GM18526 (cell line): ENCODE measurements around the gene ENO3.
A peak's percentile ranks its signal among the peaks of the same experiment; 100 is the strongest.

Experiments
- POLR2A ChIP-seq: IDR thresholded peaks from 3 replicates; pipeline ENCODE4 v1.6.1; 2011; ENCODE audit not compliant: insufficient read length; ENCODE audit errors: extremely low read depth

Gene ENO3

GRCh38 chr17:4973256-4974114 is 22.6 kb downstream of the ENO3 start:
- no peak for TF ChIP-seq POLR2A

- TF ChIP-seq POLR2A: no peak
These were observed 23.3 kb downstream of the ENO3 start for GRCh38 chr17:4974115-4974670.

DNA sequence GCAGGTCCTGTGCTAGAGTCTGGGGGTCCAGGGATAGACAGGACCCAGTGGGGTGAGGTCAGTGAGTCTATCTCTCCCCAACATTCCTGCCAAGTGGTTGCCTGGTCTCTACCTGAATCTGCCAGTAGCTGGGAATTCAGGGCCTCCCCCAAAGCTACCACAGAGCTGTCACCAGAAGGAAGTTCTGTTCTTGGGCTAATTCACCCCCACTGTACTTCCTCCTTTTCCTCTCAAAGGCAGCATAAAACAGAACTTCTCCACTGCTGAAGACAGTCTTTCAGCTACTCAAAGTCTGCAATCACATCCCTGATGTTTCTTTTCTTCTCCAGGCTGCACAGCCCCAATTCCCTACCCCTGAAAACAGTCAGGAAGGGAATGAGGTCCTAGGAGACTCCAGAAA is 27.8 kb downstream of the ENO3 start:
- TF ChIP-seq POLR2A: no peak

DNA sequence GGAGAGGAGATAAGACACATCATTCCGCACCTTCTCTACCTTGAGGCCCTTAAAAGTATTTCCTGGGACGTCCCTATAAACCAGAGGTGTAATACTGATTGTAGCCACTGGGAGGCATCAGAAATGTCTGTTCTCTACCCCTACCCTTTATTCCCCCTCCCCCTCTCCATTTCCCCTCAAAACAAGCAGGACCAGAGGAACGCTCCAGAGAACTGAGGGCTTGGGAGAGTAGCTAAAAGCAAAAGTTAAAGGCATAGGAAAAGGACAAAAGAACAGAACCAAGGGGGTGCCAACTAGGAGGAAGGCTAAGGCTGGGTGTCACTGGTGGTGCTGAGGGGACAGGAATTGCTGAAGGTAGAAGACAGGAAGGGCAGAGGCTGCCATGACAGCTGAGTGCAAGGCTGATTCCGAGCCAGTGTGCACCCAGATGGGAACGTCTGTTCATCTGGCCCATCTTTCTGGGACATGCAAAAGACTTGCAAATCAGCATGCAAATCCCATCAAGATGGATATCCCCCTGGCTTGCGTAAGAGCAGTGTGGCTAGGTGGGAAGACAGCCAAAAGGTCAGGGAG is 29.8 kb downstream of the ENO3 start:
- TF ChIP-seq POLR2A: no peak

- no peak for TF ChIP-seq POLR2A
These were observed 31.4 kb downstream of the ENO3 start for GRCh38 chr17:4982305-4982704.

DNA sequence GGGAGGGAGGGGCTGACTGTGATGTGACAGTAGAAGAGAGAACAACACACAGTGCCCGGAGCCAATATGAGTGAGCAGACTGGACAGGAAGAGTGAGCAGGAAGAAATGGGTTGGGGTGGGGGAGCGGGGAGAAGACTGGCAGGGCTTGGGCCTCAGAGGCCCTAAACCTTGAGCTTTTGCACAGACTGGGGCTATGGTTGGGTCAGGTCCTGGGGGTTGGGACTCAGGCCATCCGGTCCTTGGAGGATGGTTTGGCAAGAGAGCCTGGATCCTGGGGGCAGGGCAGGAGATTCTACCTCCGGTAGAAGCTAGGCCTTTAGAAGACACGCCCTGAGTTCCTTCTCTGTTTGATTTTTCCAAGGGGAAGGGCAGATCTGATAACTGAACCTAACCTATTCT is 35.5 kb downstream of the ENO3 start:
- no peak for TF ChIP-seq POLR2A

DNA sequence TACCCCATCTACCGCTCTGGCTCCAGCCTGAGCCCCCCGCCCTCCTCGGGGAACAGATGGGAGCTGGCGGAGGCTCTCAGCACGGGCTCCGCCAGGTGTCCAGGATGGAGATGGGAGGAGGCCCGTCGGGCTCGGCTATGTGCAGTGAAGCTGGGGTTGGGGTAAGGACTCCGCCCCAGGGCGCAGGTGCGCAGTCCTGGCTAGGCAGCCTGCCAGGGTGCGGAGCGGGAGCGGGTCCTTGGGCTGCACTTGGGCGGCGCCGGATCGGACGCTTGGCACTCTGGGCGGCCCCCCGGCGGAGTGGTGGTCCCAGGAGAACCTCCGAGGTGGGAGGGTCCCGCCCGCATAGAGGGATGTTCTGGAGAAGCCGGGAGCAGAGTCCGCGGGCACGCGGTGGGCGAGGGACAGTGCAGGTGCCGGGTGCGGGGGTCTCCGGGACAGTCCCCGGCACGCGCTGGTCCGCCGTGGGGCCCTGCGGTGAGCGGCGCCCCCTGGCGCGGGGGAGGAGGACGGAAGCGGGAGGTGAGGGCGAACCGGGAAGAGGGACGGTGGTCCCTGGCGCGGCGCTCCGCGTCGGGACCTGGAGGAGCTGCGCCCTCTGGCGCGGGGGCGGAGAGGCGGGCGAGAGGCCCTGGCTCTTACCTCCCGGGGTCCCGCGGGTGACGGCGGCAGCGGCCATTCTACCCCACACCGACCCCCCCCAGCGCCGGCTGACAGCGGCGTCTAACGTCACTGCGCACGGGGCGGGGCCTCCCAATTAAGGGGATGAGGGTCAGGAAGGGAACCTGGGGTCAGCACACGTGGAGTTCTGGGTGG is 36.2 kb downstream of the ENO3 start, which contains the start of gene CAMTA2:
Gene CAMTA2 (minus strand): TSS at position 725 of the 816 bp plus-strand sequence. CDS start 1,453 bp downstream, outside the sequence.
- TF ChIP-seq POLR2A: no peak

DNA sequence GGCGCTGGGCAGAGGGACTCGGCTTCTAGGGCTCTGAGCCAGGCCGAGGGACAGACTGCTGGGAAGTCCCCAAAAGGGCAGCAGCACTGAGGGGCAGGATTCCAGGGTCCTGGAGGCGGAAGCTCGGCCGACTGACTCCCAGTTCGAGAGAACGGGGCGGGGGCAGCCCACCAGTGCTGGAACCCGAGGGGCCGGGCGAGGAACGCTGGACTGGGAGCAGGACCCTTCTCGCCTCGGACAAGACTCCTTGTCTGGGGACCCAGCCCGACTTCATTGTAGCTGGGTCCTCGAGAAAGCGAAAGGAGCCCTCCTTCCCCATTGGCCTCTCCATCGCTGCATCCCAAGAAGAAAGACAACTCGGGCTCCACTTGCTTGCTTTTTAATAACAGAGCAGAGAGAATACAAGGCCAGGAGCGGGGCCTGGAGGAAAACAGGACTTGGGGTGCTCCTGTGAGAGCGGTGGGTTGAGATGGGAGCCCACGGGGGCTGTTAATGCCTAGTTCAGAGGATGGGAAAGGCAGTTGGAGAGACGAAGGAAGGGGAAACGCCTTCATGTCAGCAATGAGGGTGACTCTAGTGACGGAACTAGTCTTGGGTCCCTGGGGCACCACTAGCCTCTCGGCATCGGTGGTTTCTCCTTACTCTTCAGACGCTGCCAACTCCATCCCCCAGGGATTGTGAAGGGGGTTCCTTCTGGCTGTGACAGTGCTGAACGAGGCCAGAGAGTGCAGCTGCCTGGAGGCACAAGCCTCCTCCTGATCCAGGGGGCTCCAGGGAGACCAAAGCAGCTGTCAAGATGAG is 37.0 kb downstream of the ENO3 start:
- TF ChIP-seq POLR2A: peak; percentile 56

DNA sequence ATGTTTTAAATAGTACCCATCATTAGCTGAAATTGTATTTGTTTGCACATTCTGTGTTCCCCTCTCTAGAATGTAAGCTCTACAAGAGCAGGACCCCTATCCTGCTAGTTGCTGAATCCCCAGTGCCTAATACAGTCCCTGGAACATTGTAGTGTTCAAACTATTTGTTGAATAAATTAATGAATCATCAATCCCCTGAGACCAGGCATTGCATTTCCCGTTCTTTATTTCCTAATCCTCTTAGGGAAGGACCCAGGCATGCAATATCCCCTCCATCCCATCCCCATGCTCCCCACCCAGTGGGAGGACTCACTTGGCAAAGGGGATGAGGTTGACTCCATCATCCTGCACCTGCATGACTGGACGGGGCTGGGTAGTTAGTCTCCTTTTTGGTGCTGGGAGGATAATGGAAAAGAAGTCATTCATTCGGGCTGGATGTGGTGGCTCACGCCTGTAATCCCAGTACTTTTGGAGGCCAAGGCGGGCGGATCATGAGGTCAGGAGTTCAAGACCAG is 43.2 kb downstream of the ENO3 start:
- TF ChIP-seq POLR2A: no peak

GRCh38 chr17:4997302-4998026 is 46.5 kb downstream of the ENO3 start, which contains the start of the genes INCA1 and KIF1C:
Gene INCA1, minus strand, starts transcription at chr17:4997522. Its CDS starts 3,085 bp downstream, at chr17:4994437.
Gene KIF1C, plus strand, starts transcription at chr17:4997950. Its CDS starts 2,297 bp downstream, at chr17:5000247.
- TF ChIP-seq POLR2A: peak; percentile 60

DNA sequence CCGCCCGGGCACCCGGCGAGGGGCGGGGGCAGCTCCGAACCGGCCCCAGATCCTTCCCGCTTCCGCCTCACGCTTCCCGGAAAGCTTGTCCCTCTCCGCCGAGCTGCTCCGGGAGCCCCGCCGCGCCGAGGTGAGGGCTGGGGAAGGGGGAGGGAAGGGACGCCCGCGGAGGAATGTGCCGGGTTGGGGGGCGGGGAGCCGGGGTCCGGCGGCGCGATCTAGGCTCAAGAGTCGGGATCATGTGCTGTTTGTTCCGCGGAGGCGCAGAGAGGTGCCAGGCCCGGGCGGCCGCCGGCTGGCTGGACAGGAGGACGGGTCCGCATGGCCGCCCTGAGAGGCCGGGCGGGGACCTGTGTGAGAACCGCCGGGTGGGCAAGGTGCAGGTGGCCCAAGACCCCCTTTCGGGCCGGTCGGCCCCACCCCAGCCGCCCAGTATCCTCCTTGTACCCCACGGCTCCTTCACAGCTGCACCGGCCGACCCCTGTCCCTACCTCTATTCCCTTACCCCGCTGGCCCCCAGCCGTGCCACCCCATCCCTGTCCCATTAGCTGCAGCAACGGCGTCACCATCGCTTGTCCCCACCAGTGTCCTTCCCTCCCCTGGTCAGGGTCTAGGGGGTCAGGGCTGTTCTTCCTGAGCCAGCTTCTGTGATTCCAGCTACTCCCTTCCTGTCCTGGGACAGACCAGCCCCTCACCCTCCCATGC is 47.3 kb downstream of the ENO3 start:
- no peak for TF ChIP-seq POLR2A

DNA sequence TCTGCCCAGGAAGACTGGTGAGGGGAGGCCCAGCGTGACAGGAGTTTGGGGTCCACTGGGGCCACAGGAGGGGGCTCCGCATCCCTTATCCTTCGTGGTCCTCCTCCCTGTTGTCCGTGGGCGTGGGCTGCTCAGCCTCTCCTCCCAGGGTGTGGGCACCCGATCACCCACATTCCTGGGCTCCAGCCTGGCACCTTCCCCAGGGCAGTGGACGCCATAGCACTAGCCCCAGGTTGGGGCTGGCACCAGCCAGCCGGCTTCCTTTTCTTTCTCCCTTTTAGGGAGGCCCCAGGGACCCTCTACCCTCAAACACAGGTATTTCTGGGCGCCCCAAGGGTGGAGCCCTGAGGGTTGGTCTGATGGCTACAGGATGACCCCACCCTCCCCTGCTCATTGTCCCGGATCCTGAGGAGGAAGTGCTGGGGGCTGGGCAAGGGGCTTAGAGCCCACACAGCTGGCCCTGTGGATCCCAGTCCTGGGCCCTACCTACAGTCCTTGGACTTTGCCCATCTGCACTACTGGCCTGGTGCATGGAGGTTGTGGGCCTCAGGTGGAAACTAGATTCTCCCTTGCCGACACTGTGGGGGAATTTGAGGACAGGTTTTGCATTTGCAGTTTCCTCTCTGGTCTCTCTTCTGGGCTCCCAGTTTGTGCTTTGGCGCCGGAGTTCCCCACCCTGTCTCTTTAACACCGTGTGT is 48.0 kb downstream of the ENO3 start:
- TF ChIP-seq POLR2A: peak; percentile 23
